ENCODE results near the gene EFHC1.

The EFHC1 gene

DNA sequence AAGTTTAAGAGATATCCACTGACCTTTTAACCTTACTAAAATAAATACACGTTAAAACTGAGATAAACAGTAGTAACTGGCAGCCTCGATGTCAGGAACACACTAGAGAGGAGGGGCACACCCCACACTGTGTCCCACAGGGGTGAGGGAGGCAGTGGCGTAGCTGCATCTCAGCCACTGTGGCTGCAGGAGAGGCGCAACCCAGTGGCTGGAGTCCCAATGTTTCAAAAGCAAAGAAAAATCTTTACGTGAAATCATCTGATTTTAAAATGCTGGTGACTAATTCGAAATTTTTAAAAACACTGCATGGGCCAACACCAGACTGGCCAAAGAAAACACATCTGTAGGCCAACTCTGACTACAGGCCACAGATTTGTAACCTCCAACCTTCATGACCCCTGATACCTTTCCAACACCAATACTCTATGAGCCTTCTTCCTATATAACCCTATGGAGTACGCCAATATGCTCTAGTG, 102.0 kb downstream of the EFHC1 start:
- no peak for DNase-seq

DNA sequence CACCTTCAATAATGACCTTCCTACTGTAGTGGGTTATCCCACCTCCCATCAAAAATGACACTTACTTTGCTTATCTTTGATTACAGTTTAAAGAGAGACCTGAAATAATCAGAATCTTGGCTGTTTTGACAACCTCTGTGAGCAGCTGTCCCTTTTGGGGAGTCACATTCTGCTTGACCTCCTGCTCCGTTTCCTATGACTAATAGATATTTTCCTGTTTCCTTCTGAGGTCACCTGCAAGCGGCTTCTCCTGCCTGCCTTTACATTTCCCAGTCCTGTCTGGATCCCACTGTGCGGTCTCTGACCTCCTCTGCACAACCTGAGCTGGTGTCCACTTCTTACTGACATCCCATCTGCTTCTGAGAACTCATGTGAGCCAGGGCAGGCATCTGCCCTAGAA, 102.5 kb downstream of the EFHC1 start:
- DNase-seq = no peak

DNA sequence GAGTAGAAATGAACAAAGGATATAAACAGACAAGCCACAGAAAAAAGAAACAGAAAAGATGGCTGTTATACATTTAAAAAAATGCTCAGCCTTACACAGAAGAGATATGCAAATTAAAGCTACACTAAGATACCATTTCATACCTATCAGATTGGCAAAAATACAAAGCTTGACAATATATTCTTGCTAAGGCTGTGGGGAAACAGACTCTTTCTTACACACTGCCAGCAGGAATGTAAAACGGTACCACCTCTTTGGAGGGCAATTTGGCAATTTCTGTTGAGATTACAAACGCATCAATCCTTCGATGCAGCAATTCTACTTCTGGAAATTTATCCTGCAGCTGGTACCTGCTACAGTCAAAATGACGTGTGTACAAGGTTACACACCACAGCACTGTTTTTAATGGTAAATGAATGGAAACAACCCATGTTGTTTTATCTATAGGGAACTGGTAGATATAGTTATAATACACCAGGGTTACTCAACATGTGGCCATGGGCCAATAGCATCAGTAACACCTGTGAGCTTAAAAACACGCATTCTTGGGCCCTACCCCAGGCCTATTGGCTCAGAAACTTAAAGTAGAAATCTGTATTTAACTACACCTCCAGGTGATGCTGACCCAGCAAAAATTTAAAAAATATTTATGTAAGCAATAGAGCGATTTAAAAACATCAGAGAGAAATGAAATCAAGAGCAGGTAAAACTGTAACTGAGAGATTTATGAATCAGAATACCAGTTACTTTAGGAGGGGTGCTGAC, 103.4 kb downstream of the EFHC1 start:
- DNase-seq = no peak

DNA sequence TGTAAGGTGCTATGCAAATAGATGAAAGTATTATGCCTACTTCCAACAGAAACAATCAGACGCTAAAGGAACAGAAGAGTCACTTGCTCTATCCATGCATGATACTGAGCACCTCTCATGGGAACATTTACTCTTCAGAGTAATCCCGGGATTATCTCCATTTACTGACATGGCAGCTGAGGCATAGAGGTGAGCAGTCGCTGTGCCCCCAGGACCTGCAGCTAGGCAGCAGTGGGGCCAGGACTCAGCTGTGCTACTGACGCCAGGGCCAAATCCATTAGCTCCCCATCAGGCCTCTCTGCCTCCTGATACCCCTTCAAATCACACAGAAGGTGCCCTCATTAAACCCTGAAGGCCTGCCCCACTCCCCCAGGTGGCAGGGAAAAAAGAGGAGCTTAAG, 104.8 kb downstream of the EFHC1 start:
- no peak for DNase-seq

DNA sequence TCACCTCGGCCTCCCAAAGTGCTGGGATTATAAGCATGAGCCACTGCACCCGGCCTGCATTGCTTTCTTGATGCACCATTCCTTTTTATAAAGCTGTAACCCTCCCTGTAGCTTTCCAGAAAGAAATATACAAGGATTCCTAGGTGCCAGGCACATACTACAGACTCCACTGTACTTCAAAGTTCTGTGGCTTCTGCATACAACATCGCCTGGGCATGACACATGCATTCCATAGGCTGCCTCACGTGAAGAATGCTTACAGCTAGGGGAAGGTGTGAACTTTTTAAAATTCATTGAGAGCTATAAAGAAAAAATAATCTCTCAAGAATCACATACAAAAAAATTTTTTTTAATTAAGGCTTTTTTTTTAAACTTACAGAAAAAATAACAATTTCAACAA, 106.5 kb downstream of the EFHC1 start:
- no peak for DNase-seq

DNA sequence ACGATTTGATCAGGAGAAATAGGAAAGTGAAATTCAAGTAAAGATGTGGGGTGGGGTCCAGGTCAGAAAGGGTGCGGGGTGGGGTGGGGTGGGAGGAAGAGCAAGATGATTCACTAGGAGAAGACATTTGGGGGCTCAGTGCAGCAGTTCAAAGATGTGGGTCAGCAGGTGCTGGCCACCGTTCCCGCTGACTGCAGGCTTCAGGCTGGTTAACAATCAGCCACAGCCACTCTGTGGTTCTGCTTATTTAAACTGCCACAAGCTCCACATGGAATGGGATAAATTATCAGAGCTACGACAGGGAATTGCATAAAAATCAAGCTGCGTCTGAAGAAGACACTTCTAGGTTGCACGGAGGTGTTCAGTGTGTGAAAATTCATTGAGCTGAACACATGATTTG, 107.3 kb downstream of the EFHC1 start:
- DNase-seq = no peak

DNA sequence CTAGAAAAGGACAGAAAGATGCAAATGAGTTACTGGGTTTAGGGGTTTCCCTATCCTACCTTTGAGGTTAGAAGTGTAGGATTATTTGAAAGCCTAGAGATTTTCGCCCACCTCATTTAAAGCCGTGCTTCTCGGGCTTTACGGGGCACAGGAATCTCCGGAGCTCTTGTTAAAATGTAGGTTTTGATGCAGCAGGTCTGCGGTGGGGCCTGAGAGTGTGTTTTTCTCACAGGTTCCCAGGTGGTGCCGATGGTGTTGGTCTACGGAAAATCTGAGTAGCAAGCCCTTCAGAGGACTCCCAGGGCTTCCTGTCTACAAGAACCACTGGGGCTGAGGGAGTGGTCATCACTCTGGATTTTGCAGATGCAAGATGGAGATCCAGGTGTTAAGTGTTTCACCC, 109.2 kb downstream of the EFHC1 start:
- DNase-seq = no peak

DNA sequence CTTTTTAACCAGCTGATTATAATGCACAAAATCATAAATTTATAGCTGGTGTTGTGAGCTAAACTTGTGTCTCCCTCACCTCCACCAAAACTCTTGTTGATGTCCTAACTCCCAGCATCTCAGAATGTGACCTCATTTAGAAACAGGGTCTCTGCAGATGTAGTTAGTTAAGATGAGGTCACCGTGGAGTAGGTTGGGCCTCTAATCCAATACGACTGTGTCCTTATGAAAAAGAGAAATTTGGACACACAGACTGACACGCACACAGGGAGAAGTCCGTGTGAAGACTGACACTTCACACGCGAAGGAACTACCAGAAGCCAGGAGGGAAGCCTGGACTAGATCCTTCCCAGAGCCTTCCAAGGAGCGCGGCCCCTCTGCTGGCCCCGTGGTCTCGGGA, 110.2 kb downstream of the EFHC1 start:
- no peak for DNase-seq

DNA sequence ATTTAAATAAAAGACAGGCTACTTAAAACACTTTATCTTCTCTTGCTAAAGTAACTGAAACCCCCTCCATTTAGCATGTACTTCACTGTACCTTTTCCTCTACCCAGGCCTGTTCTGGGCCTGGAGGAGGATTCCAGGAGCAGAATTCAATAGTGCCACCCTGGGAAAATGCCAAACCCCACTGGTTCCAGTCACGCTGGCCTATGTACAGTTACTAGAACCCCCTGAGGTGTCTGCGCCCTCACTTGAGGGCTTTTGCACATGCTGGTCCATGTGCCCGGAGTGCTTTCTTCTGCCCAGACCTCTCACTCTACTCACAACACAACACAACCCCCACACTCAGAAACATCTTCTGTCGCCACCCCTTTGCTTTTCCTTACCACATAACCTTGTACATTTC, 111.3 kb downstream of the EFHC1 start:
- DNase-seq = no peak

DNA sequence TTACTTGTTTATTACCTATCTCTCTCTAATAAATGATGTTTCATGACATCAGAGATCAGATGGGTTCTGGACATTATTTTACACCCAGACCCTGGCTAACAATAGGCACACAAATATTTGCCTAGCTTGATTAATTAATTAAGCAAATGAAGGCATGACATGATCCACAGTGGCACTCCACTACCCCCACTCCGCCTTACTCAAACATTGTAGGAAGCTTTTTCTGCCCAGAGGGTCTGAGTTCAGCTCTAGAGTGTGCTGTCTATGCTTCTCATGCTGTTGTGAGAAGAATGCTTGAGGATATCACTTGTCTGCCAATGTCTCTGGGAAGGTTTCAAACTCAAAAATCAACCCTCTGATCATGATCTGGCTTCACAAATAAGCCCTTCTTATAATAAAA, 111.7 kb downstream of the EFHC1 start:
- no peak for DNase-seq

DNA sequence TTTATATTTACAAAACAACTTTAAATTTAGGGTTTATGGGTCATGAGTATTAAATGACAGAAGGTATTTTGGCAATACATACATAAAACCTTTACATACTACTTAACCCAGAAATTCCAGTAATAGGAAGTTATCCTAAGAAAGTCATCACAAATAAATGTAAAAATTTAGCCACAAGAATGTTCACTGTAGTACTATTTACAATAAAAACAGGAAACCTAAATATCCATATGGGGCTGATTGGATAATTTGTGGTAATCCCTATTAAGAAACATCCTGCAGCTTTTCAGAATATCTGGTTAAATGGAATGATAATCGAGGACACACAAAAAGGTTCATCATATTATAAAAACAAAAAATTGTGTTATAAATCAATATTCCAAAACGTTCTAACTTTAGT, 112.3 kb downstream of the EFHC1 start:
- DNase-seq = no peak

DNA sequence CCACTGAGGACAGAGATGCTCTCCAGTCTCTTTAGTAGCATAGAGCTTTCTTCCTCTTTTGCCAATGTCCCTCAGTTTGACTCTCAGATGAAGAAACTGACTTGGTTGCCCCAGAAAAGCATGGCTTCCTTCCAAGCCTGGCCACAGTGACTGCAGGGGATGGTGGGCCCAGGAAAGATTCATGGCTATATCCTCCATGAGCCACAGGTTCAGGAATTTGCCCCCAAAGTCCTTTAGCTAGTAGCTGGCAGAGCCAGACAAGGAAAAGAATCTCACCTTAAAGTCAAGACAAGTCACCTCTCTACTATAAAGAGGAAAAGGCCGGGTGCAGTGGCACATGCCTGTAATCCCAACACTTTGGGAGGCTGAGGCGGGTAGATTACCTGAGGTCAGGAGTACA, 113.3 kb downstream of the EFHC1 start:
- DNase-seq = no peak

DNA sequence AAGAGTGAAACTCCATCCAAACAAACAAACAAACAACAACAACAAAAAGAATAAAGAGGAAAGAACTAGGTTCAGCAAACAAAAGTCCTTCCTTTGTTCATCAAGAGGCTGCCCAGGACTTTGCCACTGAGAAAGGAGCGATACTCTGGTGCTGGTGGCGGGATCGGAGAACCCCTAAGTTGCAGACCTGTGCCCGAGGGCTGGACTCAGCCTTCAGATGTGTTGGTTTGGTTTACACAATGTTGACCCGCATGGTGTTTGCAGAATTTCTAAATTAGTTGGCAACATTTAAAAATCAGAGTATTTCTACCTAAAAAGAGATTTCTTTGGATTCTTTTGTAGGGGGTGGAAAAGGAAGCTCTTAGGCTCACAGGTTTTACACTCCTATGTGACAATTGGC, 114.2 kb downstream of the EFHC1 start:
- no peak for DNase-seq

DNA sequence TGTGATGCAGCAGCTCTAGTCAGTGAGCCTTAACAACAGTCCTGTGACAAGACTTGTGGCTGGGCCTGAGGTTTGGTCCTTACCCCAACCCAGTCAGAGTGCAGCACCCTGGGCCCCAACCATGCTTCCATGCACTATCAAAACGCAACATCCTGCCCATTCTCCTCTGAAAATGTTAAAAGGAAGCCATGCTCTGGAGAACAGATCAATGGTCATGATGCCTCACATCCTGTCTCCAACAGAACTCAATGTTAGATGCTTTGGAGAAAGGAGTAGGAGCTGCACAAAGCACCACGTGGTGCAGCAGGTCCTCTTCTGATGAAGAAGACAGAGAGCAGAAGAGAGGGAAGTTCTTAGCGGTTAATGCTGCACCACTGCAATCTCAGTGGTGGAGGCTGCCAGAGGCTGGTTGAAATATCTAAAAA, 114.8 kb downstream of the EFHC1 start:
- DNase-seq = no peak

DNA sequence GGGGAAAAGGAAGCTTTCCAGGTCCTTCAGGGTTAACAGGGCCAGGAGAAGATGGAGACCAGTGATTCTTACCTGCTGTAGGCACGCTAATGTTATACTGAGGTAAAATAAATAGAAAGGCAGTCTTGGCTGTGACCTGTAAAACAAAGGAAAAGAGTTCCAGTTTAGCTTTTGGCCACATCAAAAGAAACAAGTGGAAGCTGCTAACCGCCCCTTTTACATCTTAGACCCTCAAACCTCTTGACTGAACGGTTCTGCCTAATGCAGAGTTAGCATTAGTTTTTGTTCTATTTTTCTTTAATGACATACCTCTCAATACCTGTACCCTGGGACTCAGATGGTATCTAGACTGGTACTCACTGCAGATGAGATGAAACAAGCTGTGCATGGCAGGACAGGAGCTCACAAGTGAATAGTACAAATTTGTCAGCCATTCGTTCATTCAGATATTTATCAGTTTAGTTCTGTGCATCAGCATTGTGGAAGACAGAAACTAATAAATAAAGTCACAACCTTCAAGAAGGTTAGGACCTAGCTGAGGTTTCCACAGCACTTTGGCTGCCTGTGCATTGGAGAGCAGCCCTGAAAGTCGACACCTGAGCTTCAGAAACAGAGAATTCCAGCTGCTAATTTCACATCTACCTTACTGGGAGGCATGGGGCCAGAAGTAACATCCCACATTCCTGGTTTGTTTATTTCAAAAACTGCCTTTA, 115.7 kb downstream of the EFHC1 start:
- DNase-seq = no peak

DNA sequence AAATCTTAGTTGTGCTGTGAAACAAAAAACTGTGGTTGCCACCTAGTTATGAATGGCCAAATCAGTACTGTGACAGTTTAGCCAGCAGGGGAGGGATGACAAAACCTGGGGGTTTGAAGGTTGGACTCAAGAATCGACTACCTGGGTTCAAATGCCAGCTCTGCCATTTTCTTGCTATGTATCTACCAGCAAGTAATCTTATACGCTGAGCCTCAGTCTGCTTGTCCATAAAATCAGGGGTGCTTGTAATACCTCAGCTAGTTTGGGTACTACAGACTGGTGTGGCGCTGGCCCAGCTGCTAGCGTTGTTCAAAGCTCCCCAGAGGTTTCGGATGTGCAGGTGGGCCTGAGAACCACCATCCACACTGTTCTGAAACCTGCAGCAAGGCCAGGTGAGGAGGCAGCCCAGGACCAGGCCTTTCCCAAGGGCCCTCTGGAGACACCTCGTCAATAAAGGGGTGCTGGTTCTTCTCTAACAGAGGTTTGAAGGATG, 116.3 kb downstream of the EFHC1 start:
- DNase-seq = no peak

DNA sequence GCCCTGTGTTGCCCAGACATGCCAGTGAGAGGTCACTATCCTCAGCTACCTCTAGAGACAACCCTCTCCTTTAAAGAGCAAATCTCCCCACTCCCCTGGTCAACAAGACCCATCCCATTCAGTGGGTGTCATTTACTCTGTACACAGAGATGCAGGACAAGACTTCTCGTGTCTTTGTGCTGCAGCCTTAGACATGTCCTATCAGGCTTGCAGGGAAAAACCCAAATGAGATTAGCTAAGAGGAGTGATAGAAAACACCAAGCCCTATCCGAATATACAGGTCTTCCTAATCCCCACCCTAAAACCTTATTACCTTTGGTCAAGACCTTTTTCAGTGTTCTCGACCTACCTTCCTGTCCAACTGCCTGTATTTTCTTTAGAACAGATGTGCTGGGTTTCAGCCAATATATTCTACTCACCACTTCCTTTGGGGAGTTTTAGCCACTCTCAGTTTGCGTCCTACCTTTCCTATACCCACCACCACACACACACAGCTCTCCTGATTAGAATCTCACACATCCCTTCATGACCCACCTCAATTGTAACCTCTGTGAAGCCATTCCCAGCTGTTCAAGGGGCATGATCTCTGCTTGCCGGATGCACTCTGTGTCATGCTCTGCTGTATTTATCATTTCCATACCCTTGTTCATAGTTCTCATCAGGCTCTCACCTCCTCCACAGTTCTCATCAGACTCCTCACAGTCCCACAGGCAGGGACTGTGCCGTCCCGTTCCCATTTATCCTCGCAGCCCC, 117.0 kb downstream of the EFHC1 start:
- no peak for DNase-seq

DNA sequence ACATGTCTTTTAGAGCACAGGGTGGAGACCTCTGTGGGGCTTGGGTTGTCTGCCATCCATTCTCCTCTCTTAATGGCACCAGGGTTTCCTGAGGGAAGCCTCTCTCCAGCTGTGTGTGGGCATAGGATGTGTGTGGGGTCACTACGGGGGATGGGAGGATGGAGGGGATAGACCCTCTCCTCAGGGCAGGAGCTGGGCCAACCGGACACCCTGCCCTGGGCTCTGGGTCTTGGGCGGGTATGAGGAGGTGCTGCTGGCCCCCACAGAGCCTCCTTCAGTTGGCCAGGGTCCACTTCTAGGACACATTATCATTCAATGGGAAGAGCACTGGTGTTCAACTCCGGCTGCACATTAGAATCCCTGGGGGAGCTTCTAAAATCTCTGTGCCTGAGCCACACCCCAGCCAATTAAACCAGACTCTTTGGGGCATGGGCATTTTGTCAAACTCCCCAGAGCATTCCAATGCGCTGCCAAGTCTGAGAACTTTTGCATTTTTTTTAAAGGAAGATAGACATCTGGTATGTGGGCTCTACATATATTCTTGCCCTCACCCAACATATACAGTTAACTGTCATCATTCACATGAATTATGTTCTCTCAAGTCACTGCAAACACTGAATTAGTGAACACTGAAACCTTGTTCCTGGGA, 118.2 kb downstream of the EFHC1 start:
- no peak for DNase-seq

DNA sequence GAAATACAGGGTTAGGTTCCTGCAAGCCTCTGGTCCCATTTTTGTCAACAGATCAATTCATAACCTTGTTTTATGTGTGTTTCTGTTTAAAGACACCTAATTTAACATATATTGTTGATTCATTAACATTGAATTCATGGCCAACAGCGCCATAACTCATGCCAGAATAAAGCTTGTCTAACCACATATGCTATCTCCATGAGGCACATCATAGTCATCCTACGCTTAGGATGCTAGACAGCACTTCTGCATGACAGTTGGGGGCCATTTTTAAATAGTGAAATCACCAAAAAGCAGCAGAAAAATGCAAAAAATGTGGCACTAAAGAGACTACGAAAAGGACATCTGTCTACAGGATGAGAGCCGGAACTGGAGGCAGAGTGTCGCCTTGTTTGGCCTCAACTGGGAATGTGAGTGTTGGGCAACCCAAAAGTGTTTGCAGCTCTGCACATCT, 118.8 kb downstream of the EFHC1 start:
- DNase-seq = no peak

DNA sequence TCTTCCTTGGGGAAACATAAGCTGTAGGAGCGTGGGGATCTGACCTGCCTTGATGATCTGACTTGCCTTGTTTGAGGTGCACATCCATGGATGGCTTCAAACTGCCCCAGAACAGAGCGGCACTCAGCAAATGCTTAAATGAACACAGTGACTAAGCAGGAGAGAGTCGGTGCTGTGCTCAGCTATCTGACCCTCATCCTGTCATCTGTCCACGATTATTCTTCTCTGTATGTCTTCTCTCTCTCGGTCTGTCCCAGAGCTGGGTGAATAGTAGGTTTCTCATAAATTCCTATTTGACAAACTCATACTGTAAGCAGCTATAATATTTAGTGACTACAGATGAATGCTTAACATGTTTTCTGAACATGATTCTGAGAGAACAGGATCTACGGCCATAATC, 119.5 kb downstream of the EFHC1 start:
- no peak for DNase-seq

DNA sequence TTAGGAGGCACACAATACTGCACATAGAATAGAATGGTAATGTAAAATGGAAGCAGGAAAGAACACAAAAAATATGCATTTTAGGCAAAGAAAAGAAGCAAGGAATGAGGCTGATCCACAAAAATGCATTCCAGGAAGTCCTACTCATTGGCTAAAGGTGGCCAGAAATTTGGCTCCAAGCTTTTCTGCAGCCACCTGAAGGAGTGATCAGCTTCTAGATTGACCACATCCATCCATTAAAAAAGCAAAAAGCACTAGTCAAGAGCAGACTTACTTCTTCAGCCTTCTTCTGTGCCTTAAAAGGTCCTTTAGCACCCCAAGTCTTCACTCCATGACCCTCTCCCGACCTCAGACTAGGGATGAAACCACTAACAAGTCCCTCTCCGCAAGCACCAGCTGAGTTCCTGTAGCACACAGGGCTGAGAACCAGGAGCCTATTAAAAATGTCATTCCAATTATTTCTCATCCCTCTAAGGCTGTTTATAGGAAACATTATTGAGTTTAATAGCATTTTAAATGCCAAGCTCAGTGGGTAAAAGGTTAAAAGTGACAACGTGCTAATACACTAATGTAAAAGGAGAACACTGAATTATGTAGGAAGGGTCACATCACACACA, 120.3 kb downstream of the EFHC1 start:
- DNase-seq = no peak

DNA sequence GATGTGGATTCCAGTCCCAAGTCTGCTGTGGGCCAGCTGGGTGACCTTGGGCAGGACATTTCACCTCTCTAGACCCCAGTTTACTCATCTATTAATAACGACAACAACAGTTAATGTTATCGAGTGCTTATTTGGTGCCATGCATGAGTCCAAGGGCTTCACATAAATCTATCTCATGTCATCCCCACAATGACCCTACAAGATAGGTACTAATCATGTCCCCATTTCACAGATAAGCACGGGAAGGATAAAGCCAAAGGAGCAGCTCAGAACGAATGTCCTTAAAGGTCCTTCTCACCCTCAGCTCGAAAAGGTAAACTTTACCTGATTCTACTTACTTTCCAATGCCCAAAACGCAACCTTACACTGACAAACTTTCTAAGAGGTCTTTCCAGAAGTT, 121.0 kb downstream of the EFHC1 start:
- no peak for DNase-seq

DNA sequence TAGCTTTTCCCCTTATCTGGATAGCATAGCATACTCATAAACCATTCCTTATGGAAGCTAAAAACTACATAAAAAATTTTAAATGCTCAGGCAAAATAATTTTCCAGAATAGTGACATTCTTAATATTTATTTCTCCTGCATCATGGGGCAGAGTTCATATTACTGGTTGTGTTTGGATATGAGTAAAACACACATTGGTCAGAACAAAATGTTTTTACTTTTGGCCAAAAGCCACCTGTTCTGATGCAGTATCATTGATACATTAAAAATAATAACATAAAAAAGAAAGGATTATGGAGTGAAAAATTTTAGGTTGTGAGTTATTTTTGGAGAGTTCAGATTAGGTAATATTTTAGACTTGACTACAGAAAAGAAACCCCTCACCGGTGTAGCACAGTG, 123.1 kb downstream of the EFHC1 start:
- no peak for DNase-seq

All from NCI-H1417 treated with DMSO at 0.1 percent for 48 hours (cell line).